Body of pancreas (tissue), 4 donors: ENCODE measurements around the gene OR14A2. TPM values are rescaled to one million over a fixed set of nuclear protein-coding genes. Genes with fewer than 3 reads are reported as not detected.
A peak's percentile ranks its signal among the peaks of the same experiment; 100 is the strongest.

Experiments used
- ATAC-seq: fragments of 150-250 bp; one replicate; pipeline ENCODE4 v1.9.1; 2016
- DNase-seq, 4 donors: peaks; one replicate each; pipeline ENCODE4 v3.0.0-alpha.2; 2019
- H3K27ac ChIP-seq, 4 donors: fragments of 200-600 bp; sonication (generic); 1 replicate in 3 of 4; 2 replicates in 1 of 4; pipeline versions ENCODE4 v1.5.1 to v1.6.1; 2016 to 2019; ENCODE audit warnings: mild to moderate bottlenecking in 1 of 4, mixed read lengths in 1 of 4, moderate library complexity in 1 of 4
- H3K27me3 ChIP-seq, 2 donors: fragments of 200-600 bp; sonication (generic); one replicate each; pipeline ENCODE4 v1.6.0; 2016; ENCODE audit warnings: mild to moderate bottlenecking in 1 of 2
- H3K36me3 ChIP-seq, 2 donors: fragments of 200-600 bp; sonication (generic); replicated peaks in 1 of 2; 2 replicates each; pipeline ENCODE4 v1.5.1; 2016; ENCODE audit warnings: low read depth in 2 of 2; ENCODE audit not compliant: insufficient read depth in 1 of 2
- H3K4me1 ChIP-seq: fragments of 200-600 bp; sonication (generic); one replicate; pipeline ENCODE4 v1.6.0; 2016
- H3K4me3 ChIP-seq, 2 donors: fragments of 200-600 bp; sonication (generic); 1 replicate in 1 of 2; 2 replicates in 1 of 2; pipeline ENCODE4 v1.5.1; 2016 to 2019
- H3K9me3 ChIP-seq, 3 donors: fragments of 200-600 bp; sonication (generic); 1 replicate in 2 of 3; 2 replicates in 1 of 3; pipeline ENCODE4 v1.5.1; 2016
- CTCF ChIP-seq, 7 experiments: fragments of 450-650 bp in 4 of 7; fragments of 200-600 bp in 3 of 7; sonication (generic) in 3 of 7; IDR thresholded peaks; one replicate each; pipeline ENCODE4 v1.5.1; 2016 to 2019; ENCODE audit warnings: antibody characterized with exemption in 7 of 7
- POLR2A ChIP-seq, 3 donors: fragments of 450-650 bp; IDR thresholded peaks; one replicate each; pipeline ENCODE4 v1.6.1; 2016; ENCODE audit warnings: antibody characterized with exemption in 3 of 3, mild to moderate bottlenecking in 2 of 3
- WGBS, 2 donors: methylation state at CpG; one replicate each; pipeline ENCODE4 v1.1.5; 2017; 5-methylcytosine and 5-hydroxymethylcytosine counted together
- intact Hi-C: fragments of 100-400 bp; cut with DNase I; formaldehyde crosslinking; loops from one replicate; pipeline ENCODE4 v1.15.1; 2023
- total RNA-seq, 2 donors: library from RNA; depleted of rRNA; stranded (reverse); fragments of >200 nt; gene quantifications; one replicate each; pipeline ENCODE4 v1.1.0, GENCODE V29; 2016

The OR14A2 gene
- total RNA-seq, 2 donors from 2014 or later, result not detected

DNA sequence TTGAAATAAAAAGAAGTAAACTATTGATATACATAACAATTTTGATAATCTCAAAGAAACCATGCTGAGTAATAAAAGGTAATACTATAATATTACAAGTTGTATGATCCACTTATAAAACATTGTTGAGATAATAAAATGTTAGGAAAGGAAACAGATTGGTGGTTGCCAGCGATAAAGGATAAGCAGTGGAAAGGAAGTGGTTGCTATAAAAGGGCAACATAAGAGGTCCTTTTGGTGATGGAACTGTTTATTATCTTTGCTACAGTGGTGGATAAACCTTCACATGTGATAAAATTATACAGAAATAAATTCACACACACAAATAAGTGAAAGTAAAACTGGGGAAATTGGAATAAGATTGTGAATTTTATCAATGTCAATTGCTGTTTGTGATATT lies 46.6 kb downstream of the OR14A2 start:
- no peak for TF ChIP-seq POLR2A (IDR thresholded peaks at IDR 0.05)
- 70 to 79% methylated on average over 1 of the region's 1 CpG for WGBS, 2 donors
- no peak for ATAC-seq
- Histone ChIP-seq H3K27ac (no peak overlapping the region), H3K4me1 (no peaks in the 10 kb centered on the region), H3K4me3 (no peak overlapping the region), H3K36me3 (no peaks in the 10 kb centered on the region), H3K9me3 (no peaks in the 10 kb centered on the region), H3K27me3 (no peaks in the 10 kb centered on the region)
- DNase-seq, result no peak
- intact Hi-C loops, result no loop called here

DNA sequence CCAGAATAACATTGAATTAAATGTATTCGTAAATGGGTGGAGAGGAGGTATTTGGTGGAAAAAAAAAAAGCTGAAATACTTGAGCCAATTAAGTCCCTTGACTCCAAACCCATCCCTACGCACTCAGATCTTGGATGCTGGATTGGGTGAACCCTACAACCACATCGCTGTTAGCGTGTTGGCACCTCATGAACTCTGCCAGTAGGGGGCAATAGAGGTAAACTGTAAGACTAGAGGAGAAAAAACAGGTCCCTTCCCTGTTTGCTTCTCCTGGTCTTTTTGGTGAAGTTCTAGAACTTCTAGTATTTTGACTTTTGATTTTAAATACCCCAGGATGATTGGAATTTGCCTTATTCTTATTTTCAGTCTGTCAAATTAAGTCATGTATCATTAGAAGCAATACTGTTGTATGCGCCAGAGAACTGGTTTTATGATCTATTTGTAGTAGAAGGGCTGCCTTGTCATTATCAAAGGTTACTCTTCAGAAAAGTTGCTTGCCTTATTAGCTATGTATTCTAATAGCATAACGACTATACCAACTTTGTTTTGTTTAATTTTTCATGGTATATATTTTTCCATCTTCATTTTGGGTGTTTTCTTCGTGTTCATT lies 66.5 kb downstream of the OR14A2 start:
- Histone ChIP-seq H3K4me3 (no peak overlapping the region), H3K27me3 (no peaks in the 10 kb centered on the region), H3K27ac (no peak overlapping the region), H3K4me1 (no peaks in the 10 kb centered on the region), H3K36me3 (no peaks in the 10 kb centered on the region), H3K9me3 (no peaks in the 10 kb centered on the region)
- 25 to 29% methylated on average over 7 of the region's 7 CpGs for WGBS, 2 donors
- DNase-seq (peak; percentile 31 to 46 (median 38)), ATAC-seq (peak; percentile 48)
- TF ChIP-seq CTCF (IDR thresholded peaks at IDR 0.05), result peak; percentile 10 to 50 (median 41)
- TF ChIP-seq POLR2A (IDR thresholded peaks at IDR 0.05), result no peak
- intact Hi-C loops, result no loop called here

DNA sequence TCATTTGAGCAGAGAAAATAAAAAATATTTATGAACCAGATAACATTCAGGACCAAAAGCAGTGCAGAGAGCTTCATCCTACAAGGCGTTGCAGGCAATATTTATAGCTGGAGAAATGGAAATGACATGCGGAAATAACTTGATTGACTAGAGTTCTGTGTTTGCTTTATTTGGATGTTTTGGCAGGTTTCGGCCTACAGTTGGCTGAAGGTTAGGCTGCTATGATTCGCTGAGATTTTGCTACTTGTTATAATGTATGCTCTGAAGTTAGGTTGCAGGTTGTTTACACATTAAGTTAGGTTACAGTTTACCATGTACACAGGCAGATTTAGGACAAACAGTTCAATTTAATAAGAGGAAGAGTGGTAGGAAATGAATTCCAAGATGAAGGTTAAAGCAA lies 67.8 kb downstream of the OR14A2 start:
- Histone ChIP-seq H3K9me3 (no peaks in the 10 kb centered on the region), H3K4me3 (no peak overlapping the region), H3K27me3 (no peaks in the 10 kb centered on the region), H3K27ac (no peak overlapping the region), H3K36me3 (no peaks in the 10 kb centered on the region), H3K4me1 (no peaks in the 10 kb centered on the region)
- DNase-seq (no peak), ATAC-seq (no peak)
- TF ChIP-seq POLR2A (IDR thresholded peaks at IDR 0.05) (no peak), CTCF (IDR thresholded peaks at IDR 0.05) (no peak)
- intact Hi-C loops, result no loop called here
- 62 to 80% methylated on average over 4 of the region's 4 CpGs for WGBS, 2 donors

DNA sequence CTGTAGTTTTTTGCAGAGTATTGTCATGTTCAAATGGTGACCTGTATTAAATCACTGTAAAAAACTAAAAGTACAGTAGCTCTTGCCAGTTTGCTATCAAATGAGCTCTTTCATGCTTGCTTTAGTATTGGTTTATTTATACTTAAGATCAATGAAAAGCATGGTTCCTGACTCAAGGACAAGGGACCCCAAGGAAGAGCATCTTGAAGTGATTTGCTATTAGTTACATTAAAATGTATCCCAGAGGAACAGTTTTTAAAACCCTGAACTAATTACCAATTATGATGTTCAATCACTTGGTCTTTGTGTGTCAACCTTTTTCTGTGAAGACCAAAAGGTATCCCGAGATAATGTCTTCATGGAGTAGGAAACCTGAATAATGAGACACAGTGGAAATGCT lies 68.3 kb downstream of the OR14A2 start, which contains the start of gene OR13G1:
OR13G1 (minus strand) TSS at position 101 of the 400 bp plus-strand sequence. CDS start 6,698 bp downstream, outside the sequence.
- Histone ChIP-seq H3K9me3 (no peaks in the 10 kb centered on the region), H3K27me3 (no peaks in the 10 kb centered on the region), H3K4me1 (no peaks in the 10 kb centered on the region), H3K4me3 (no peak within 1 kb of the TSS), H3K27ac (no peak within 1 kb of the TSS), H3K36me3 (no peaks in the 10 kb centered on the region)
- intact Hi-C loops, result no loop called here
- no peak for DNase-seq
- no peak for TF ChIP-seq CTCF (IDR thresholded peaks at IDR 0.05)
- no peak for TF ChIP-seq POLR2A (IDR thresholded peaks at IDR 0.05)
- ATAC-seq, result no peak
- 60 to 67% methylated on average over 1 of the region's 1 CpG for WGBS, 2 donors

Other genes with a start within 250 kb of the OR14A2 start
- not detected for gene OR2C3, start 211.7 kb downstream of the OR14A2 start, total RNA-seq
- gene GCSAML, start 199.0 kb downstream of the OR14A2 start, total RNA-seq, result under 1 TPM in 1 of 2 donors, not detected in 1; 0.66 TPM
- gene OR2G2, start 159.8 kb downstream of the OR14A2 start, total RNA-seq, result not detected
- gene OR2G3, start 142.6 kb downstream of the OR14A2 start, total RNA-seq, result not detected
- gene OR13G1, start 68.4 kb downstream of the OR14A2 start, total RNA-seq, result not detected
- not detected for gene OR6F1, start 31.5 kb downstream of the OR14A2 start, total RNA-seq
- gene OR14K1, start 9.5 kb downstream of the OR14A2 start, total RNA-seq, result 1 to 10 TPM in 1 of 2 donors, not detected in 1; 1.3 TPM
- not detected for gene OR1C1, start 12.4 kb upstream of the OR14A2 start, total RNA-seq
- not detected for gene OR14A16, start 76.0 kb upstream of the OR14A2 start, total RNA-seq
- not detected for gene OR11L1, start 93.8 kb upstream of the OR14A2 start, total RNA-seq
- 1 to 10 TPM in 1 of 2 donors, under 1 TPM in 1; 0.99 to 3.4 TPM for gene TRIM58, start 109.0 kb upstream of the OR14A2 start, total RNA-seq
- gene OR2W3, start 147.4 kb upstream of the OR14A2 start, total RNA-seq, result 1 to 10 TPM in 1 of 2 donors, not detected in 1; 1.3 TPM
- not detected for gene OR2T8, start 172.1 kb upstream of the OR14A2 start, total RNA-seq
- gene OR2AJ1, start 176.7 kb upstream of the OR14A2 start, total RNA-seq, result not detected
- gene OR2L8, start 200.7 kb upstream of the OR14A2 start, total RNA-seq, result not detected
- gene OR2AK2, start 217.1 kb upstream of the OR14A2 start, total RNA-seq, result not detected